Amniotic stem cell (primary cell): ENCODE measurements around the gene GPRC5B.
A peak's percentile ranks its signal among the peaks of the same experiment; 100 is the strongest.

Source experiments
- DNase-seq: peaks from one replicate; lab custom pipeline; 2025; lab: John Stamatoyannopoulos, UW

GPRC5B gene

GRCh38 chr16:19898166-19898565 lies 13.5 kb upstream of the GPRC5B start:
- no peak for DNase-seq

GRCh38 chr16:19896951-19897350 lies 12.3 kb upstream of the GPRC5B start:
- no peak for DNase-seq

- no peak for DNase-seq
These were observed 9.9 kb upstream of the GPRC5B start for GRCh38 chr16:19894586-19894985.

- DNase-seq: no peak
These were observed 8.3 kb upstream of the GPRC5B start for GRCh38 chr16:19892902-19893301.

- no peak for DNase-seq
These were observed 6.3 kb upstream of the GPRC5B start for GRCh38 chr16:19890901-19891300.

- no peak for DNase-seq
These were observed 4.2 kb upstream of the GPRC5B start for GRCh38 chr16:19888834-19889233.

GRCh38 chr16:19886073-19886941 lies 1.7 kb upstream of the GPRC5B start:
- peak; percentile 43 for DNase-seq

GRCh38 chr16:19885451-19886072 lies 914 bp upstream of the GPRC5B start:
- no peak for DNase-seq

- DNase-seq: no peak
These were observed 622 bp downstream of the GPRC5B start for GRCh38 chr16:19883966-19884485.

- DNase-seq: no peak
These were observed 1.2 kb downstream of the GPRC5B start for GRCh38 chr16:19883296-19883965.

GRCh38 chr16:19882646-19883045 lies 2.0 kb downstream of the GPRC5B start:
- no peak for DNase-seq

GRCh38 chr16:19882186-19882585 lies 2.5 kb downstream of the GPRC5B start:
- no peak for DNase-seq

GRCh38 chr16:19881783-19882182 lies 2.9 kb downstream of the GPRC5B start:
- DNase-seq: no peak

GRCh38 chr16:19881028-19881427 lies 3.6 kb downstream of the GPRC5B start:
- DNase-seq: no peak

GRCh38 chr16:19879241-19879792 lies 5.3 kb downstream of the GPRC5B start:
- no peak for DNase-seq

- DNase-seq: no peak
These were observed 5.9 kb downstream of the GPRC5B start for GRCh38 chr16:19878757-19879156.

GRCh38 chr16:19876501-19877059 lies 8.1 kb downstream of the GPRC5B start:
- no peak for DNase-seq

- no peak for DNase-seq
These were observed 8.7 kb downstream of the GPRC5B start for GRCh38 chr16:19875900-19876299.

- DNase-seq: no peak
These were observed 9.6 kb downstream of the GPRC5B start for GRCh38 chr16:19874851-19875546.

GRCh38 chr16:19874026-19874425 lies 10.6 kb downstream of the GPRC5B start:
- no peak for DNase-seq

GRCh38 chr16:19872935-19873334 lies 11.7 kb downstream of the GPRC5B start:
- DNase-seq: no peak
